CD4-positive, alpha-beta memory T cell (primary cell): ENCODE results near the gene MFAP5. TPM values are rescaled to one million over a fixed set of nuclear protein-coding genes. Genes with fewer than 3 reads are reported as not detected.

Source experiments
- CTCF ChIA-PET: fragments of 350-600 bp; sonication (Branson Sonifier 250); formaldehyde crosslinking; loops from one replicate; lab custom pipeline; 2021; ENCODE audit warnings: inconsistent platforms; ENCODE audit not compliant: partially characterized antibody; lab: Charles Lee
- POLR2A ChIA-PET: fragments of 350-600 bp; sonication (Branson Sonifier 250); formaldehyde crosslinking; loops from one replicate; lab custom pipeline; 2021; ENCODE audit not compliant: partially characterized antibody; lab: Charles Lee
- DNase-seq, 5 donors: peaks; one replicate each; pipeline versions ENCODE4 v3.0.0 to v3.0.0-alpha.2; 2020 to 2022; ENCODE audit warnings: mixed read lengths in 1 of 5
- H3K27ac ChIP-seq: one replicate; pipeline ENCODE4 v1.7.0; 2013; ENCODE audit warnings: low read depth, low read length
- H3K27me3 ChIP-seq: 2 replicates; pipeline ENCODE4 v1.7.0; 2013; ENCODE audit warnings: mild to moderate bottlenecking, low read length, moderate library complexity; ENCODE audit not compliant: insufficient read depth
- H3K36me3 ChIP-seq: 2 replicates; pipeline ENCODE4 v1.7.0; 2013; ENCODE audit warnings: mild to moderate bottlenecking, low read length, moderate library complexity; ENCODE audit not compliant: insufficient read depth
- H3K4me1 ChIP-seq: 2 replicates; pipeline ENCODE4 v1.7.0; 2013; ENCODE audit warnings: mild to moderate bottlenecking, low read length, moderate library complexity; ENCODE audit not compliant: insufficient read depth
- H3K4me3 ChIP-seq, 2 donors: one replicate each; pipeline ENCODE4 v1.7.0; 2013; ENCODE audit warnings: low read length in 2 of 2, mild to moderate bottlenecking in 1 of 2
- H3K9me3 ChIP-seq, 2 donors: one replicate each; pipeline ENCODE4 v1.7.0; 2013; ENCODE audit warnings: low read length in 2 of 2, control low read depth in 1 of 2; ENCODE audit not compliant: control insufficient read depth in 1 of 2
- H3K27ac Mint-ChIP-seq, 7 donors: one replicate each; pipeline ENCODE4 v1.8.0; 2020 to 2021; ENCODE audit warnings: mixed read lengths in 7 of 7, mild to moderate bottlenecking in 6 of 7, inconsistent platforms in 3 of 7, moderate library complexity in 3 of 7
- H3K27me3 Mint-ChIP-seq, 2 donors: one replicate each; pipeline ENCODE4 v1.8.0; 2020 to 2021; ENCODE audit warnings: mixed read lengths in 2 of 2
- H3K36me3 Mint-ChIP-seq, 2 donors: one replicate each; pipeline ENCODE4 v1.8.0; 2020 to 2021; ENCODE audit warnings: mixed read lengths in 2 of 2, inconsistent platforms in 1 of 2, mild to moderate bottlenecking in 1 of 2
- H3K4me1 Mint-ChIP-seq, 4 donors: one replicate each; pipeline ENCODE4 v1.8.0; 2020 to 2021; ENCODE audit warnings: mixed read lengths in 4 of 4, mild to moderate bottlenecking in 1 of 4
- H3K4me3 Mint-ChIP-seq, 8 donors: one replicate each; pipeline ENCODE4 v1.8.0; 2020 to 2021; ENCODE audit warnings: mixed read lengths in 8 of 8, mild to moderate bottlenecking in 7 of 8, moderate library complexity in 6 of 8, inconsistent platforms in 3 of 8
- H3K9me3 Mint-ChIP-seq, 8 donors: one replicate each; pipeline ENCODE4 v1.8.0; 2020 to 2021; ENCODE audit warnings: mixed read lengths in 8 of 8, mild to moderate bottlenecking in 5 of 8, inconsistent platforms in 3 of 8, moderate library complexity in 1 of 8
- intact Hi-C: fragments of 100-400 bp; cut with micrococcal nuclease; formaldehyde crosslinking; loops from one replicate; pipeline ENCODE4 v1.15.1; 2023
- polyA plus RNA-seq, 2 donors: library from polyadenylated mRNA; unstranded; fragments of 300-500 nt; fragmentation: Illumina TruSeq; gene quantifications; one replicate each; pipeline ENCODE4 v1.2.3, GENCODE V29; 2021
- total RNA-seq, 2 experiments: library from RNA; stranded (reverse); gene quantifications; one replicate each; pipeline ENCODE4 v1.2.3, GENCODE V29; 2021

MFAP5 gene
- total and polyA plus RNA-seq, 4 experiments from 2014 or later, result not detected

GRCh38 chr12:8603856-8604255, 58.8 kb downstream of the MFAP5 start:
- Histone ChIP-seq H3K27me3 (no peaks in the 10 kb centered on the region), H3K4me3 (no peak overlapping the region), H3K27ac (no peak overlapping the region), H3K4me1 (no peaks in the 10 kb centered on the region), H3K36me3 (no peaks in the 10 kb centered on the region), H3K9me3 (no peaks in the 10 kb centered on the region)
- no peak overlapping the region for H3K4me3 Mint-ChIP-seq
- H3K4me1 Mint-ChIP-seq, result peaks cover 2 to 4% (median 2%) of the 10 kb centered on the region in 4 donors
- ChIA-PET POLR2A (no interaction called here), CTCF (interaction anchor here (1.3 kb wide), 1 partner anchor 54 kb away, joined by 3 read pairs; no protein-coding TSS in a partner anchor)
- H3K9me3 Mint-ChIP-seq, result peaks cover 0 to 3% (median 0%) of the 10 kb centered on the region in 8 donors
- intact Hi-C loops, result no loop called here
- H3K27me3 Mint-ChIP-seq, result peaks cover 4 to 7% of the 10 kb centered on the region in 2 donors
- H3K27ac Mint-ChIP-seq, result no peak overlapping the region
- H3K36me3 Mint-ChIP-seq, result no peaks in the 10 kb centered on the region
- no peak for DNase-seq

GRCh38 chr12:8603286-8603685, 59.3 kb downstream of the MFAP5 start:
- H3K4me3 Mint-ChIP-seq, result no peak overlapping the region
- peaks cover 0 to 2% (median 0%) of the 10 kb centered on the region in 4 donors for H3K4me1 Mint-ChIP-seq
- ChIA-PET CTCF (interaction anchor here (0.7 to 3.3 kb wide), 3 partner anchors 54 to 458 kb away, joined by 3 to 12 read pairs (median 3); no protein-coding TSS in a partner anchor), POLR2A (no interaction called here)
- DNase-seq, result no peak
- Histone ChIP-seq H3K27me3 (no peaks in the 10 kb centered on the region), H3K27ac (no peak overlapping the region), H3K9me3 (no peaks in the 10 kb centered on the region), H3K4me3 (no peak overlapping the region), H3K4me1 (no peaks in the 10 kb centered on the region), H3K36me3 (no peaks in the 10 kb centered on the region)
- intact Hi-C loops, result no loop called here
- no peak overlapping the region for H3K27ac Mint-ChIP-seq
- H3K9me3 Mint-ChIP-seq, result peaks cover 0 to 3% (median 0%) of the 10 kb centered on the region in 8 donors
- H3K27me3 Mint-ChIP-seq, result peaks cover 4 to 7% of the 10 kb centered on the region in 2 donors
- no peaks in the 10 kb centered on the region for H3K36me3 Mint-ChIP-seq

- Mint-ChIP-seq H3K36me3 (no peaks in the 10 kb centered on the region), H3K4me3 (no peak overlapping the region), H3K4me1 (peaks cover 0 to 1% (median 0%) of the 10 kb centered on the region in 4 donors), H3K27me3 (peaks cover 1 to 2% of the 10 kb centered on the region in 2 donors), H3K27ac (no peak overlapping the region), H3K9me3 (no peaks in the 10 kb centered on the region)
- CTCF ChIA-PET, result interaction anchor here (2.9 to 3.5 kb wide), 2 partner anchors 12 to 52 kb away, joined by 9 to 13 read pairs; no protein-coding TSS in a partner anchor
- Histone ChIP-seq H3K36me3 (no peaks in the 10 kb centered on the region), H3K27ac (no peak overlapping the region), H3K27me3 (no peaks in the 10 kb centered on the region), H3K9me3 (no peaks in the 10 kb centered on the region), H3K4me1 (no peaks in the 10 kb centered on the region), H3K4me3 (no peak overlapping the region)
- intact Hi-C loops, result no loop called here
- DNase-seq, result no peak
- POLR2A ChIA-PET, result no interaction called here
Measured at GRCh38 chr12:8596561-8596960, 66.1 kb downstream of the MFAP5 start.

Other genes starting within 250 kb of the MFAP5 start
- not detected for gene CLEC6A, start 206.9 kb downstream of the MFAP5 start, total RNA-seq
- gene CLEC6A, start 206.9 kb downstream of the MFAP5 start, polyA plus RNA-seq, result not detected
- not detected for gene CLEC4D, start 149.3 kb downstream of the MFAP5 start, total RNA-seq
- not detected for gene CLEC4D, start 149.3 kb downstream of the MFAP5 start, polyA plus RNA-seq
- under 1 TPM in 1 of 2 experiments, not detected in 1; 0.89 TPM for gene CLEC4E, start 121.9 kb downstream of the MFAP5 start, total RNA-seq
- not detected for gene CLEC4E, start 121.9 kb downstream of the MFAP5 start, polyA plus RNA-seq
- not detected for gene AICDA, start 50.0 kb downstream of the MFAP5 start, total RNA-seq
- not detected for gene AICDA, start 50.0 kb downstream of the MFAP5 start, polyA plus RNA-seq
- gene RIMKLB, start 35.2 kb upstream of the MFAP5 start, total RNA-seq, result 10 to 100 TPM; 23.0 to 27.3 TPM
- 1 to 10 TPM; 2.9 to 4.7 TPM for gene RIMKLB, start 35.2 kb upstream of the MFAP5 start, polyA plus RNA-seq
- not detected for gene A2ML1, start 159.8 kb upstream of the MFAP5 start, total RNA-seq
- not detected for gene A2ML1, start 159.8 kb upstream of the MFAP5 start, polyA plus RNA-seq